ENCODE measurements around the gene HBA2.
A peak's percentile ranks its signal among the peaks of the same experiment; 100 is the strongest.

HBA2 gene

DNA sequence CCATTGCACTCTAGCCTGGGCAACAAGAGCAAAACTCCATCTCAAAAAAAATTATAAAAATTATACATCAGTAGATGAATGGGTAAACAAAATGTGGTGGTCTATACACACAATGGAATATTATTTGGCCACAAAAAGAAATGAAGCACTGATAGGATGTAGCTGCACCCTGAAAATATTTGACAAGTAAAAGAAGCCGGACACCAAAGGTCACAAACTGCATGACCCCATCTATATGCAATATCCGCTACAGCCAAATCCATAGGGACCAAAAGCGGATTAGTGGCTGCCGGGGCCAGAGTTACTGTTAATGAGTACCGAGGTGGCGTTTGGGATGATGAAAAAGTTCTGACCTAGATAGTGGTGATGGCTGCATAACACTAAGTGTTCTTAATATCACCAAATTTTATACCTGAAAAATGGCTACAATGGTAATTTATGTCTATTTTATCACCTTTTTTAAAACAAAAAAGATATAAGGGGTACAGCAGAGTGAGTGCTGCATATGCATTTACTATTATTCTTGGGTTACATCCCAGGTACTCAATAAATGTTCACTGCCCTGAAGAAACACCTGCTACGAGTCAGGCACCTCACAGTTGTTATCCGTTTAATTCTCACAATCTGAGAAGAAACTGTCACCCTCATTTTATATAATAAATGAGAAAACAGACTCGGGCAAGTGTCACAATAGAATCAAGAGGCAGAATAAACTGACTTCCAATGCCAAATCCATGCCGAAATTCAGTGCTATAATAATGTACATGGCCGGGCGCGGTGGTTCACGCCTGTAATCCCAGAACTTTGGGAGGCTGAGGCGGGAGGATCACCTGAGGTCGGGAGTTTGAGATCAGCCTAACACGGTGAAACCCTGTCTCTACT, 6.8 kb downstream of the HBA2 start:
- DNase-seq (ENCODE audit: insufficient read length) (no peak), FAIRE-seq (no peak)
- TF ChIP-seq POLR2AphosphoS5 (IDR thresholded peaks at IDR 0.05; ENCODE audit: low read depth, low read length) (no peak), POLR2A (IDR thresholded peaks at IDR 0.05; ENCODE audit: low read depth, low read length) (no peak)

DNA sequence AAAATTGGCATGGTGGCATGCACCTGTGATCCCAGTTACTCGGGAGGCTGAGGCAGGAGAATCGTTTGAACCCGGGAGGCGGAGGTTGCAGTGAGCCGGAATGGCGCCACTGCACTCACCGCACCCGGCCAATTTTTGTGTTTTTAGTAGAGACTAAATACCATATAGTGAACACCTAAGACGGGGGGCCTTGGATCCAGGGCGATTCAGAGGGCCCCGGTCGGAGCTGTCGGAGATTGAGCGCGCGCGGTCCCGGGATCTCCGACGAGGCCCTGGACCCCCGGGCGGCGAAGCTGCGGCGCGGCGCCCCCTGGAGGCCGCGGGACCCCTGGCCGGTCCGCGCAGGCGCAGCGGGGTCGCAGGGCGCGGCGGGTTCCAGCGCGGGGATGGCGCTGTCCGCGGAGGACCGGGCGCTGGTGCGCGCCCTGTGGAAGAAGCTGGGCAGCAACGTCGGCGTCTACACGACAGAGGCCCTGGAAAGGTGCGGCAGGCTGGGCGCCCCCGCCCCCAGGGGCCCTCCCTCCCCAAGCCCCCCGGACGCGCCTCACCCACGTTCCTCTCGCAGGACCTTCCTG, 7.5 kb downstream of the HBA2 start, which contains the start of gene HBQ1:
HBQ1 (plus strand) TSS at position 359 of the 575 bp plus-strand sequence; CDS start at position 387, 28 bp downstream.
- DNase-seq (ENCODE audit: insufficient read length) (no peak), FAIRE-seq (no peak)
- TF ChIP-seq TAF1 (IDR thresholded peaks at IDR 0.05; ENCODE audit: borderline replicate concordance, low read depth, low read length) (no peak), POLR2AphosphoS5 (IDR thresholded peaks at IDR 0.05; ENCODE audit: low read depth, low read length) (no peak), POLR2A (IDR thresholded peaks at IDR 0.05; ENCODE audit: low read depth, low read length) (no peak)

DNA sequence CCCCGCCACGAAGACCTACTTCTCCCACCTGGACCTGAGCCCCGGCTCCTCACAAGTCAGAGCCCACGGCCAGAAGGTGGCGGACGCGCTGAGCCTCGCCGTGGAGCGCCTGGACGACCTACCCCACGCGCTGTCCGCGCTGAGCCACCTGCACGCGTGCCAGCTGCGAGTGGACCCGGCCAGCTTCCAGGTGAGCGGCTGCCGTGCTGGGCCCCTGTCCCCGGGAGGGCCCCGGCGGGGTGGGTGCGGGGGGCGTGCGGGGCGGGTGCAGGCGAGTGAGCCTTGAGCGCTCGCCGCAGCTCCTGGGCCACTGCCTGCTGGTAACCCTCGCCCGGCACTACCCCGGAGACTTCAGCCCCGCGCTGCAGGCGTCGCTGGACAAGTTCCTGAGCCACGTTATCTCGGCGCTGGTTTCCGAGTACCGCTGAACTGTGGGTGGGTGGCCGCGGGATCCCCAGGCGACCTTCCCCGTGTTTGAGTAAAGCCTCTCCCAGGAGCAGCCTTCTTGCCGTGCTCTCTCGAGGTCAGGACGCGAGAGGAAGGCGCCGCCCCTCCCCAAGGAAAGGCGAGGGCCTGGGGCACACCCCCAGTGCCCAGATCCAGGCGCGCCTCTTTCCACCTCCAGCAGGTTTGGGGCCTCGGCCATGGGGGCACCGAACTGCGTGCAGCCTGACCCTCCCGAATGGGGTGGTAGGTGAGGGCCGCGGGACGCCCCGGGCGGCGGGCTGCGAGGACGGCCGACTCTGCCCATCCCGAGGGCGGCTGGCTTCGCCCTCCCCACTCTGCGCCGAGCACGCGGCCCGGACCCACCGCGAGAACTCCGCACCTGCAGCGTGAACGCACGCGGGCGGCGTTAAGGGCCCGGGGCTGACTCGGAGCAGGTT, 8.2 kb downstream of the HBA2 start:
- TF ChIP-seq POLR2A (IDR thresholded peaks at IDR 0.05; ENCODE audit: low read depth, low read length) (no peak), POLR2AphosphoS5 (IDR thresholded peaks at IDR 0.05; ENCODE audit: low read depth, low read length) (no peak), TAF1 (IDR thresholded peaks at IDR 0.05; ENCODE audit: borderline replicate concordance, low read depth, low read length) (no peak)

DNA sequence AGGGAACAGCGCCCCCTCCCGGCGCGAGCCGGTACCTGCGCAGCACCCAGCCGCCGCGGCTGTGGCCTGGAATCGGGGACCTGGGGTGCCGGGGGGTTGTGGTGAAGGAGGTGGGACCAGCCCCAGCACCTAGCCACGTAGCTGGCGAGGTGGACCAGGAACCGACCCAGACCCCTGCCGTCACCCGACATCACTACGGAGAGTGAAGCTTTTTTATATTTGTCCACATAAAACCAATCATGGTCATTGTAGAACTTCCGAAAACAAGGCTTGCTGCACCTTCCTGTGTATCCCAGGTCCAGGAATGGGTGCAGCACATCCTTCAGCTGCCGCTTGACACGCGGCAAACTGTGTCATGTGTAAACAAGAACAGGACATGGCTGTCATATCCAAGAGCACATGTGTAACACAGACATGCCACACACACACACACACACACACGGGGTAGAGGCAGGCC, 8.9 kb downstream of the HBA2 start:
- FAIRE-seq (no peak), DNase-seq (ENCODE audit: insufficient read length) (no peak)
- no peak for TF ChIP-seq POLR2A (IDR thresholded peaks at IDR 0.05; ENCODE audit: low read depth, low read length)
- no peak for TF ChIP-seq TAF1 (IDR thresholded peaks at IDR 0.05; ENCODE audit: borderline replicate concordance, low read depth, low read length)
- no peak for TF ChIP-seq POLR2AphosphoS5 (IDR thresholded peaks at IDR 0.05; ENCODE audit: low read depth, low read length)

More for the DNA sequence above, 8.2 kb downstream of the HBA2 start:
- FAIRE-seq (peak; percentile 74), DNase-seq (ENCODE audit: insufficient read length) (peak; percentile 94)

DNA sequence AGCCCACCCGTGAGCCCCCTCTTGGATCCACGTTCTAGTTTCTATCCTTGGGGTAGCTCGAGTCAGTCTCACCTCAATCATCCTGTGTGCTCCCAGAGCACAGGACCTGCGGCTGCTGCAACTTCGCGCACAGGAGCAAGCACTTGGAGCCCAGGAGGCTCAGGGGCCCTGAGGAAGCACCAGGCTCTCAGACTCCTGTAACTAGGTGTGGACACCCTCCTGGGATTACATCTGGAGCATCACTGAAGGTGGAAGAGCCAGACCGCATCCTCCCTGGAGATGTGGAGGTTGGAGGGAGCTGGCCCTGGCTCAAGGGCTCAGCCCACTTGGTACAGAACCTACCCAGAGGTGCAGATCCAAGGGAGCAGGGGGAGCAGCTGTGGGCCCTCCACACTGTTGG, 10.3 kb downstream of the HBA2 start:
- no peak for TF ChIP-seq TAF1 (IDR thresholded peaks at IDR 0.05; ENCODE audit: borderline replicate concordance, low read depth, low read length)
- TF ChIP-seq POLR2A (IDR thresholded peaks at IDR 0.05; ENCODE audit: low read depth, low read length): no peak
- no peak for TF ChIP-seq POLR2AphosphoS5 (IDR thresholded peaks at IDR 0.05; ENCODE audit: low read depth, low read length)
- no peak for DNase-seq (ENCODE audit: insufficient read length)
- FAIRE-seq: no peak

DNA sequence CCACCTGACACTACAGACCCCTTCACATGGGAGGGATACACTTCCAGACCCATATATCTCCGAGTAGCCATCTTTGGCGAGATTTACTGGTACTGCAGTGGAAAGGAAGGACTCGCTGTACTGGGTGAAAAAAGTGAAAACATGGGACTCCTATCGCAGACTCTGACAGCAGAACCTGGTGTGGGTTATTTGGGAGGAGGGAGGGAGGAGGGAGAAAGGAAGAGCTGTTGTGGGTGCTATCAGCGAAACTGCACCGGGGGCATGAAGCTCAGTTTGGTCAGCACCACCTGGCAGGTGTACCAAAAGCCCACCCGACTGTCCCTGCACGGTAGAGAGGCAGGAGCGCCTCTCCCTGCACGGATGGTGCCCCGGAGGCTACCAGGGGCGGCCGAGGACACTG, 12.5 kb downstream of the HBA2 start:
- DNase-seq (ENCODE audit: insufficient read length) (no peak), FAIRE-seq (no peak)
- TF ChIP-seq TAF1 (IDR thresholded peaks at IDR 0.05; ENCODE audit: borderline replicate concordance, low read depth, low read length) (no peak), POLR2AphosphoS5 (IDR thresholded peaks at IDR 0.05; ENCODE audit: low read depth, low read length) (no peak), POLR2A (IDR thresholded peaks at IDR 0.05; ENCODE audit: low read depth, low read length) (no peak)

DNA sequence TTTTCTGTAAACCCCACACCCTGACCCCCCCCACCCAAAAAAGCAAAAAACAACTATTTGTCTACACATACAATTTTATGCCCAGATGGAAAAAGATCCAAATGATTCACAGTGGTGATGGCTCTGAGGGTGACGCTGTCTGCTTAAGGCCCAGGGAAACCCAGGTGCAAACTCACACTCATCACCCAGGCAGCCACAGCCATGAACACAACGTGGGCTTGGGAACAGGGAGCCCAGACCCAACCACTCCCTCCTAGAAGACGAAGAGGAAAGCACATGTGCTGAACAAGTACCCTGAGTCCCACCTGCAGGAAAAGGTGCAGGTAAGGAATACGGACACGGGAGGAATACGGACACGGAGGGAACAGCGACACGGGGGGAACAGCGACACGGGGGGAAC, 13.0 kb downstream of the HBA2 start:
- FAIRE-seq (no peak), DNase-seq (ENCODE audit: insufficient read length) (no peak)
- TF ChIP-seq TAF1 (IDR thresholded peaks at IDR 0.05; ENCODE audit: borderline replicate concordance, low read depth, low read length): no peak
- no peak for TF ChIP-seq POLR2A (IDR thresholded peaks at IDR 0.05; ENCODE audit: low read depth, low read length)
- TF ChIP-seq POLR2AphosphoS5 (IDR thresholded peaks at IDR 0.05; ENCODE audit: low read depth, low read length): no peak

DNA sequence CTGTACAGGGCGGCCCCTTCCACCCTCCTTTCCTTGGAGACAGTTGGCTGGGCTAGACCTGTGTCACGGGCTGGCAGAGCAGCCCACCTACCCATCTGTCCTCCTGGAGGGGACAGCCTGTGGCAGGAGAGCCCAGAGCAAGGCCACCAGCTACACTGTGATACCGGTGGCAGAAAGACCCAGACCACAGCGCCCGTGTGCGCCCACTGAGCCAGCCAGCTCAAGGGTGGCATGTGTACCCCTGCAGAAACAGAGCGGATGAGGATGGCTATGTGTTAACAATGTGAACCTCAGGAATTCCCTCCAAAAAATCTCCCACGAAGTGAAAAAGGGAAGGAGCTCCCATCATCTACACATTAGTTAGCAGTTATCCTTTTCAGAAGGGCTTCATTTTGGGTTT, 14.7 kb downstream of the HBA2 start:
- FAIRE-seq (no peak), DNase-seq (ENCODE audit: insufficient read length) (no peak)
- TF ChIP-seq POLR2A (IDR thresholded peaks at IDR 0.05; ENCODE audit: low read depth, low read length): no peak
- TF ChIP-seq POLR2AphosphoS5 (IDR thresholded peaks at IDR 0.05; ENCODE audit: low read depth, low read length): no peak
- no peak for TF ChIP-seq TAF1 (IDR thresholded peaks at IDR 0.05; ENCODE audit: borderline replicate concordance, low read depth, low read length)

DNA sequence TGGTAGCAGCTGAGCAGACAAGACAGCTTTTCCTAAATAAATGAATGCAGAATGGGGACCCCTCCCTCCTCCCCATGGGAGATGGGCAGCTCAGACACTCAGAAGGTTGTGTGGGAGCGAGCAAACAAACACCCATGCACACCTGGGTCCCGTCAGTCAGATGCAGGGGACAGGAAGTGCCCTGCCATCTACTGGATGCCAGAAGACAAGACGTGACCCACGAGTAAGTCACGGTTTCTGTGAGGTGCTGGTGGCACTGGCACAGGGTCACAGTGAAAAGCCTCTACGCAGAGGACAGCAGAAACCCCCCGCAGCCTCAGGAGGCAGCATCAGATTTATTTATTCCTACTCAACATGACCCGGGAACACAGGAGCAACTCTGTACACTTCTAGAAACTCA, 16.0 kb downstream of the HBA2 start:
- TF ChIP-seq POLR2AphosphoS5 (IDR thresholded peaks at IDR 0.05; ENCODE audit: low read depth, low read length) (no peak), POLR2A (IDR thresholded peaks at IDR 0.05; ENCODE audit: low read depth, low read length) (no peak), TAF1 (IDR thresholded peaks at IDR 0.05; ENCODE audit: borderline replicate concordance, low read depth, low read length) (no peak)
- FAIRE-seq (no peak), DNase-seq (ENCODE audit: insufficient read length) (no peak)

DNA sequence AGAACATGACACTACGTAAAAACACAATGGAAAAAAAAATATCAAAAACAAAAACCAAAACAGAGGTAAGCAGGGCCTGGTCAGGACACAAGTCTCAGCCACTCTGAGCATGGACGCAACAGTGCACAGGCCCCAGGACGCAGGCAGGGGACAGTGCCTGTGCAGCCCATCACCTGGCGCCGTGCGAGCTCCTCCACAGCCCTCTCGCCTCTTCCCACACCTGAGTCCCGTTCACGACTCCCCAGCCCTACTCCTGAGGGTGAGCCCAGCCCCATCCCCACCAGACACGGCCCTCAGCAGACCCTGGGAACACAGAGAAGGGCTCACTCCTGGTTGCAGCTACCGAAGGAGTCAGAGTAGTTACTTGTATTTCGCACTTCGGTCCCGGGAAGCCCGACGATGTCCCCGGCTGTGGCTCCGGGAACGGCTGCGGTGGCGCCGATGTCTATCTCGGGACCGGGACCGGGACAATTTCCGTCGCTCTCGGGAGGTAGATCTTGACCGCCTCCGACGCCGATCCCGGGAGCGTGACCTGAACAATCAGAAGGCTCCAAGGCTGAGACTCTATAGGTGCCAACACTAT, 17.0 kb downstream of the HBA2 start:
- TF ChIP-seq POLR2A (IDR thresholded peaks at IDR 0.05; ENCODE audit: low read depth, low read length): no peak
- 0 out of 2 replicates have a peak, but pooled peaks have one; percentile 33 for TF ChIP-seq POLR2AphosphoS5 (IDR thresholded peaks at IDR 0.05; ENCODE audit: low read depth, low read length)
- FAIRE-seq (no peak), DNase-seq (ENCODE audit: insufficient read length) (no peak)

DNA sequence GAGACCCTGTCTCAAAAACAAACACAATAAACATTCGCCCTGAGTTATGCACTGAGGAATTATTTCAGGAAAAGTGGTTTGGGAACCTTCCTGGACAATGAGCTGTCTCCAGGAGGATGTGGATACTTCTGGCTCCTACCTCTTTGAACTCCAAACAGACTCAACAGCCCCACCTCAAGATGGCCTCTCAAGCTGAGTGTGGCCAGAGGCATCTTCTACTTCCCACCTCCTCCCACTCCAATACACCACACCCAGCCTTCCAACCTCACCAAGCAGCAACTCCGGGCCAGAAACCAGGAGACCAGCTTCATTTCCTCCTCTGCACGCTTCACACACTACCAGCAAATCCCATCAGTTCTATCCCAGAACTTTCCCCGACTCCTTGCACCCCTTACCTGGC, 19.2 kb downstream of the HBA2 start:
- TF ChIP-seq POLR2A (IDR thresholded peaks at IDR 0.05; ENCODE audit: low read depth, low read length) (no peak), POLR2AphosphoS5 (IDR thresholded peaks at IDR 0.05; ENCODE audit: low read depth, low read length) (no peak), TAF1 (IDR thresholded peaks at IDR 0.05; ENCODE audit: borderline replicate concordance, low read depth, low read length) (no peak)
- no peak for DNase-seq (ENCODE audit: insufficient read length)
- no peak for FAIRE-seq

All from GM12892 (cell line).